Measurements from ENCODE around the gene ITPR2.
"Not testable (repeated sequence)": the region's sequence is repeated elsewhere in the genome, so short reads cannot be mapped to it uniquely, and the experiment has no call there.

Gene ITPR2

DNA sequence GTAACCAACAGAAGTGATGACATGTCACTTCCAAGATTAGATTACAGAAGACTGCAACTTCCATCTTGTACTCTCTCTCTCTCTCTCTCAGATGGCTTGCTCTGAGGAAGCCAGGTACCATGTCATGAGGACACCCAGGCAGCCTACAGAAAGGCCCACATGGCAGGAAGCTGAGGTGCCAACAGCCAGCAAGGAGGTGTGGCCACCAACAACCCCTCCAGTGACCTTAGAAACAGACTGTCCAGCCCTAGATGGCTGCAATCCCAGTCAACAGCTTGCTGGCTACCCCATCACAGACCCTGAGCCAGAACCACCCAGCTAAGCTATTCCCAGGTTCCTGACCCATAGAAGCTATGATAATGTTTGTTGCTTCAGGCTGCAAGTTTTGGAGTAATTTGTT lies 178.4 kb downstream of the ITPR2 start:
- DNase-seq: no peak

DNA sequence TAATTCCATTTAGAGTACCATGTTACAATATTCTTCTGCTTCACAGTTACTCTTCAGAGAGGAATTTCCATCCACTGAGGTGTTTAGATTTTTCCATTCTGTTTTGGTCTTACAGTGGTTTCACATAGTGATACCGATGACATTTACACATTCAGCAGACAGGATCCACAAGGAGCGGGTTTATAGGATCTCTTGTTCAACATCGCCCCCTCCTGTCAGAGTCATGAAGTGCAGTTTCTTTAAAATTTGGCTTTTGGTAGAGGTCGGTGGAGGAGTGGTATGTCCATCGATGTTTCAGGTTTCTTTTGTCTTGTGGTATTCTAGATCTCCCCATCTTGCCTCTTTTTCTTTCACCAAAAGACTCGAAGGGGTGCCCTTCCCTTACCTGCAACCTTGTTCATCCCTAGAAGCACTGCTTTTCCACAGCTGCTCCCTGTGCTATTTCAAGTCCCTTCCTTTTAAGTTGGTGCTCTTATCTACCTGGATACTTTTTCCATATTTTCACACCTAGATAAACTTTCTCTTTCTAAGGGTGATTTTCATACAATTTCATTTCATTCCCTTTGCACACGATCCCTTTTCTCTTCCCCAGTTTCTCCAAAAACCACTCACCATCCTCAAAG lies 181.3 kb downstream of the ITPR2 start:
- DNase-seq: peak; percentile 79

DNA sequence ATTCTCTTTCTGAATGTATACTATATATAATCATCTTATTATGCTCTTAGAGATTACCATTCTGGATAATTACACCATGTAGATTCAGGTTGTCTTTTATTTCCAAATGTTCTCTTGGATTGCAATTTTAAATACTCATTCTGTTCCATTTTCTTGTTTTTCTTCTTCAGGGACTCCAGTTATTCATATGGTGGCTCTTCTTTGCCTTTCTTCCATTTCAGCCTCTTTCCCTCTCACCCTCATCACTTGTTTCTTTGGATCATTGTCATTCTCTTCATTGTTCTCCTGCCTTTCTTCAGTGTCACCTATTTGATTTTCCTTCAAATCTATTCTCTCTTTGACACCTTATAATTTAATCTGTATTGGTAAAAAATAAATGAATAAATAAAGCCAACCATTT lies 182.0 kb downstream of the ITPR2 start:
- DNase-seq: no peak

DNA sequence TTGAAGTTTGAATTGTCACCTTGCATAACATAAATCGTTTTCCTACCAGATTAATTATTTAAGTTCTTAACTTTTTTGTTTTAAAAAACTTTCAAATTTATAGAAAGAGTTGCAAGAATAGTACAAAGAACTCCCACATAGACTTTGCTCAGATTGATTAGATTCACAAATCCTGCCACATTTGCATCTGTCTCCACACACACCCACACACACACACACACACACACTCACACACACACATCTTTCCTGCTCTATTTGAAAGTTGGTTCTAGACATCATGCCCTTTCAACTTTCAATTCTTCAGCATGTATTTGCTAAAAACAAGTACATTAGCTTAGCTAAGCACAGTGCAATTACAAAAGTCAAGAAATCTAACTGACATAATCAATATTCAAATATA lies 184.0 kb downstream of the ITPR2 start:
- DNase-seq: no peak

DNA sequence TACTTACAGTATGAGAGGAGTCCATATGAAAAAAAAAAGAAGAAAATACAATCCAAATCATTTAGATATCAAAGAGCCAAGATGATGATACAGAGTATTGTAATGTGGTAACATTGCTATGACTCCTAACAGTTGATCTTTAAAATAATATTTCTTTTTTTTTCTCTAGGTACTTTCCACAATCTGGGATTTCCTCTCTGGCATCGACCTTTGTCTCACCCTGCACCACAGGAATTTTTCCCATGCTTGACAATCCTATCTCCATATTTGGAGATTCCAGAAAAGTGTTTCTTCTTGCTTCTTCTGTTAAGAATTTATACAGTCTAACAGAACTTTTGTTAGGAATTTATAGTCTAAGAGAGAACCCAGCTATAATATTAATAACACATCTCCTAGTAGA lies 184.4 kb downstream of the ITPR2 start:
- no peak for DNase-seq

DNA sequence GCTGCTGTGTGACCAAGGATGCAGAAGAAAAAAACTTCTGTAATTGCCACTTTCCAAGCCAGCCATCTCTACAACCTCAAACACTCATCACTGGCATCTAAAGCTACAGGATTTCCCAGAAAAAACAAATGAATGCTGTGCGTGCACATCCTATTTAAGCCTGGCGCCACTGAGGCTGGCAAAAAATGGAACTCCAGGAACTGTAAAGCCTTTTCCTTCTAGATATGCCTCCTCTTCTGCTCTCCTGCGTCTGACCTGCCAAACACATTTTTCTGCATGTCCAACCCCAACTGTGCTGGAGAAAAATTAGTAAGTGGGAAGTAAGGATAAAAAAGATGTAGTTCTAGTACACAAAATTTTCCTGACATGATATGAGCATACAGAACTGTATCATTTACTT lies 184.9 kb downstream of the ITPR2 start:
- no peak for DNase-seq

DNA sequence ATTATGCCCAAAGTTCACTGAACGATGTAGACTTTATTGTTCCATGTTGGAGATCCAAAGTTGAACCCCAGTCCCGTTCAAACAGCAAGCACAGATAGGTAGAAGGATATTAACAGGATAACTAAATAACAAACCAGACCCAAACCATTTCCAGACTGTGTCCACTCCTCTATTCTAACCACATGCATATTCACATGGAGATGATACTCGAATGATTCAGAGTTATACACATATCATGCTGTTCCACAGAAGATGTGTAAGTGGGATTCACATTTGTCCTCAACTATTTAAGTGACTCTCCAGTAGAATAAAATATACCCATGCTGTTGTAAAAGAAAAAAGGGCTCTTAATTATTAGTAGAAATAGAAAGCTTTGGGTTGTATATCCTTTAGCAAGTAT lies 185.9 kb downstream of the ITPR2 start:
- DNase-seq: no peak

DNA sequence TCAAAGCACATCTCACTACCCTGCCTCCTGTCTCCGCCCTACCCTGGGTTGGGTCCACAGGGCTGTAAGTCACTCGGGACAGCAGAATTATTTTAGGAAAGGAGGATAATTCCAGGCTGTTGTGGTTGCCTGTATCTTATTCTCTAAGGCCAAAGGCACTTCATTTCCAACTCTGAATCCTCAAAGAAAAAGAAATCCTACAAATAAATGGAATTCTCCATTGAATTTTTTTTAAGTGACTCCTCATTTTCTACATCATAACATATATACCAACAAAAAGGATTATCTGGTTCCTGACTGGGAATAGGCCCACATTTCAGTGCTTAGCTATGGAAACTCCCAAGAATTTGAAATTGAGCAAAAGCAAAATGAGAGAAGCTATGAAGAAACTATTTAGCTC lies 186.4 kb downstream of the ITPR2 start:
- no peak for DNase-seq

DNA sequence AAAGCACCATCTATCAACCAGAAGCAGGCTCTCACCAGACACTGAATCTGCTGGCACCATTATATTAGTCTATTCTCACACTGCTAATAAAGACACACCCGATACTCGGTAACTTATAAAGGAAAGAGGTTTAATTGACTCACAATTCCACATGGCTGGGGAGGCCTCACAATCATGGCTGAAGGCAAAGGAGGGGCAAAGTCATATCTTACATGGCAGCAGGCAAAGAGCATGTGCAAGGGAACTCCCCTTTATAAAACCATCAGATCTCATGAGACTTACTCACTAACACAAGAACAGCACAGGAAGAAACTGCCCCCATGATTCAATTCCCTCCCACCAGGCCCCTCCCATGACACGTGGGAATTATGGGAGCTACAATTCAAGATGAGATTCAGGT lies 188.6 kb downstream of the ITPR2 start:
- DNase-seq: not testable (repeated sequence)

DNA sequence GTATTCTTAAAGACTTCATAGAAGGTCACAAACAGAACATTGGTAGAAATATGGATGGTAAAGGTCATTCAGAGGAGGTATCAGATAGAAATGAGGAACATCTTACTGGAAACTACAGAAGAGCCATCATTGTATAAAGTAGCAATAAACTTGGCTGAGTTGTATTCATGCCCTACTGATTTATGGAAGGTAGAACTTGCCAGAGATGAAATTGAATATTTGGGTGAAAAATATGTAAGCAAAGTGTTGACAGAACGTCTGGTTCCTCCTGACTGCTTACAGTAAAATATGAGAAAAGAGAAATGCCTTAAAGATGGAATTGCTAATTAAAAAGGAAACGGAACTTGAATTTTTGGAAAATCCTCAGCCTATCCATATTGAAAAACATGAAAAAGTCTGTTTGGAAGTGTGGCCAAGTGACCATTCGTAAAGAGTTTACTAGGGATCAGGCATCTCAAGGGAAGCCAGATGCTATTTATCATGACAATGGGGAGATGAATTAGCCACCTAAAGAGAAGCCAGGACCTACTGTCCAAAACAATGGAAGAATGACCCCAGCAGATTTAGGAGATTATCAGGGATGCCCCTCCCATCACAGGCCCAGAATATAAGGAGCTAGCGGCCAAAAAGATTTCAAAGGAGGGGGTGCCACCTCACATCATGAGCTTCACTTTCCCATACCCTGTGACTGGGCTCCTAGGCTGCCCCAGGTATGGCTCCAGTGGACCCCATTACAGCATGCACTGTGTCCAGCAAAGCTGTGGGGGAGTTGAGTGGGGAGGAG lies 189.3 kb downstream of the ITPR2 start:
- no peak for DNase-seq

DNA sequence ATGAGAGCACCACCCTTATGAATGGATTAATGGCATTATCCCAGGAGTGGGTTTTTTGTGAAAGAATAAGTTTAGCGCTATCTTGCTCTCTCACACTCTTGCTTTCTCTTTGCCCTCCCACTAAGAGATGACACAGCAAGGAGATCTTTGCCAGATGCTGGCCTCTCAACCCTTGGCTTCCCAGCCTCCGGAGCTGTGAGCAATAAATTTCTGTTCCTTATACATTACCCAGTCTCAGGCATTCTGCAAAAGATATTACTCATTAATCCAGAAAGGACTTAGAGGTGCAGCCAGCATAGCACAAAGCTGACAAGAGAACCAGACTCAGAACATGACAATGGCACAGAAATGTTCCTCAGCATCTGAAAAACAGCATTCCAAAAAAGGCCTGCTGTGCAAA lies 190.6 kb downstream of the ITPR2 start:
- DNase-seq: no peak

DNA sequence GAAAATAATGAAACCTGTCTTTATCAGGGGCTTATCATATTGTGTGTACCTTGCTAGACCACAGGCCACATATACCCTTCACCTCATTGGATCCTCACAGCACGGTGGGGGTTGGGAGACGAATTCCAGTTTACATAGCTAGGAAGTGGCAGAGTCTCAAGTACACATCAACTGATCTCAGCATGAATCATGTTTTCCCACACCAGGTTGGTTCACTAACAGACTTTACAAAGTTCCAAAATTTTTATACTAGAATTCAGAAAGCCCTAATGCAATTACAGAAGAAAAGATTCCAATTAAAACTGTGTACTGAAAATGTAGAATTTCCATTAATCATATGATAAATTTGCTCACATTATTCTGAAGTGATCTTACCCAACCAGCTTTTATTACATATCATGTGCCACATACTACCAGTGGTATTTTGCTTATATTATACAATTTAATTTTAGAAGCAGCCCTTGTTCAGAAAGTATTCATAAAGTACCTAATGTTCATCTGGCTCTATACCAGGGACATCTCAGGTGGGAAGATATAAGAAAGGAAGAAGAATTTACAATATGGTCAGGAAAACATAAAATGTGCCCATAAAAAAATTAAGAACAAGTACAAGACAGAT lies 196.2 kb downstream of the ITPR2 start:
- DNase-seq: no peak

DNA sequence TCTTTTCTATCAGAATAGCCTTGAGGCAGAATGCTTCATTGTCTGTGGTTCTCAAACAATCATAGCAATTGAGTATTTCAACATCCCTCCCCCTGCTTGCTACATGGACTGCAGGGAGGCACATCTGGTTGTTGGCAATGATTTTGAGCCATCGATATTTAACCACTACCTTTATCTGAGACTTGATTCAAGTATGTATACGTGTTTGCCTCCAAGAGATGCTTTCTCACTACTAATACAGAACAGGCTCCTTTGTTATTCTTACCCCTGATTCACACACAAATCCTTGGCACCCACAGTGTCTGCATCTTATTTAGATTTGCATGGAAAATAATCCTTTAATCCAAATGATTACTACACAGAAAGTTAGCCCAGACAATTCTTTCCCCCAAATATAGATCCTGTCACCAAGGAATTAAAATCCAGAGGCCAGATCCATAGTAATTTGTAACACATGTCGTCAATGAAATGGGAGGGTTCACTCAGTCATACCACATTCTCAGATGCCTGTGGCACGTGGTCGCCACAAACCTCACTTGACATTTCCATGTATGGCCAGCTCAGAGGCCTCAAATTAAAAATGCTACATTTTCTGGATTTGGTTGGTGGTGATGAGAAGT lies 199.3 kb downstream of the ITPR2 start:
- peak; percentile 29 for DNase-seq

DNA sequence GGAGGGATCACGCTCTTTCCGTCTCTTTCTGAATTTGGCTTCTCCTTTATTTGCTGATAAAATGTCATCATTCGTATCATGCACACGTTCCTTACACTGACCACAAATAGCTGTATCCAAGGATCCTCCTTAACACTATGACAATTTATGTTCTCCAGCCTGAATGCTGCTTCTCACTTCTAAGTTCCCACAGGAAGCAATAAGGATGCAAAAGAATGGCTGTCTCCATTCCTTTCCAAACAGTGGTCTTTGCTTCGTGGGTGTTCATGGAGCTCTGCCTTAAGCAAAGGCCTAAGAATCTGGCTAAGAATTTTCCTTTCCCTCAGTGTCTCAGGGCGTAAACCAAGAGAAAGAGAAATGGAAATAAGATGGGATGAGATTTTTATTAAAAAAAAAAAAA lies 200.2 kb downstream of the ITPR2 start:
- no peak for DNase-seq

DNA sequence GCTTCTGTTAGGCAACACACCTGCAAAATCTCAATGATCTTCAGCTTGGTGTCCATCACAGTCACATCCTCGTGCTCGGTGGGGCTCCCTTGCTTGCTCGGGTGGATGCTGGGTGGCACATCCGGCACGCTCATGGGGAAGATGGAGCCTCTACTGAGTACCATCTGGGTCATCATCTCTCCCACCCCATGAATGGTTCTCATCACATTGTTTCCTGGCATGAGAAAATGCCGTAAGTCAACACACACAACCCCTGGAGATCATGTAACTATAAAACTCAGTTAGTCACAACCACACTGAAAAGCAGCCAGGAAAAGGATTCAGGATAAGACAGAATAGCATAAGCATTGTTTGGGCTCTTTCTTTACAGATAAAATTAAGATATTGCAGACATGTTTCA lies 201.1 kb downstream of the ITPR2 start:
- no peak for DNase-seq

DNA sequence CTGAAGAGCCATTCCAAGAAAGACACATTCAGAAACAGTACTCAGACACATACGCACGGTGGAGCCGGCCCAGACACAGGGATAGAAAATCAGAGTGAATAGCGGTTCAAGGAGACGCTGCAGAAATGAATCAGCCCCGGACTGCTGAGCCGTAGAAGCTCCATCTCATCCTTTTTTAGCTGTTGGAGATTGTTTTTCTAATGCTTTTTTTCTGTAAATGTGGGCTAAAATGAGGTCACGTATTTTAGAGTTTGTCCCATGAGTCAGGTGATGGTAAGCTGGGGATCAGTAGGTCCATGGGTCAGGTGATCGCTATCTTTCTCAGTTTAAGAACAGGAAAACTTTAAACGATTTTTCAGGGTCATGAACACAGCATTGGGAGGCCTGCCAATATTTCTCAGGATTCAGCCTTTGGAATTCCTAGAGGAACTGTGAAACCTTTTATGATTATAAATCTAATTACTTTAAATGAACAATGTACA lies 202.4 kb downstream of the ITPR2 start:
- no peak for DNase-seq

DNA sequence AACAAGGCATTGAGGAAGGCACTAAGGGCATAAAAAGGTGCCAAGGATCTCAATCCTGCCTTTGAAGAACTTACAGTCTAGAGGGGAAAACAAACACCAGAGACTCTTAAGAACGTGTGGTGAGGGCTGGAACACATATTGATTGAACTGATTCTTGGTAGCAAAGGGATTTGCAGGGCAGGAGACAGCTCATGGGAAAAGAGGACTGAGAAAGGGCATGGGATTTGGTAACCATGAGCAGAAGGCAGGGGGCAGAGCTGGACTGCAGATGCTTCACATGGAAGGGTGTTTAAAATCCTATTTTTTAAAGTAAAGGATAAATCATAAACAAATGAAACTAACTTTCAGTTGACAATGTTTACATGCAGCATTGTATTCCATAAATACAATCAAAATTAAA lies 203.1 kb downstream of the ITPR2 start:
- DNase-seq: no peak

DNA sequence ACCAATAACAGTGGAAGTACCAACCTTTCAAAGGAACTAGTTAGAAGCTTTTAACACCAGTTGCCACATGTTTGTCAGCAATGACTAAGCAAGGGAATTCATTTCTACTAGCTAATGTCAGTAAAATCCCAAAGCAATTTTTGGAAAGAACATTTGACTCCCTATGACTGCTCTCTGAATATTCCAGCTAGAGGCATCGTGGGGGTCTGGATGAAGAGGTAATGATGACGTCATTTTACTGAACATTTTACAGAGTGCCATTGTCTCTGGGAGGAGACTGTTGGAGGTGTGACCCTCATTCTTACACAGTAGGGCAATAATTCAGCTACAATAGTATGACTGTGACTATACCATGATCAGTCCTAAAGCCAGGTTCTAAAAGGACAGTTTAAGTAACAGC lies 204.8 kb downstream of the ITPR2 start:
- DNase-seq: no peak

DNA sequence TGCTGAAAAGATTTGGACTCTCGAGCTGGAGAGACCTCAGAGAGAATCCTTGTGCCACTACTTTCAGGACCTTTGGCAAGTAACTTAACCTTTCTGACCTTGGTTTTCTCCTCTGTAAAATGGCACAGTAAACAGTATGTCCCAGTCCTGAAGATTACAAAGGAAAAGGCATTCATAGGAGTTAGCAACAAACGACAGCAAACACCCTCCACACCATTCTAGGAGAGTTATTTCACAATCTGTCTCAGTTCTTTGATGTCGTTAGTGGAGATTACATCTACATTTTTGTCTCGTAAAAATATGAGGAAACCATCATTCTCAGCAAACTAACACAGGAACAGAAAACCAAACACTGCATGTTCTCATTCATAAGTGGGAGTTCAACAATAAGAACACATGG lies 205.7 kb downstream of the ITPR2 start:
- DNase-seq: peak; percentile 48

DNA sequence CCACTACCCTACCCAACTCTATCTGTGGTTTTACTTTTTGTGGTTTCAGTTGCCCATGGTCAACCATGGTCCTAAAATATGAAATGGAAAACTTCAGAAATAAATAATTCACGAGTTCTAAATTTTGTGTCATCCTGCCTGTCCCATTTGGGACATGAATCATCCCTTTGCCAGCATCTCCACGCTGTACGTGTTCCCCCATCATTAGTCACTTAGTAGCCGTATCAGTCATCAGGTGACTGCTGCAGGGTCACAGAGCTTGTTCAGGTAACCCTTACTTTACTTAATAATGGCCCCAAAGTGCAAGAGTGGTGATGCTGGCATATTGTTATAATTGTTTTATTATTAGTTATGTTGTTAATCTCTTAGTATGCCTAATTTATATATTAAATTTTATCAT lies 209.9 kb downstream of the ITPR2 start:
- DNase-seq: no peak

DNA sequence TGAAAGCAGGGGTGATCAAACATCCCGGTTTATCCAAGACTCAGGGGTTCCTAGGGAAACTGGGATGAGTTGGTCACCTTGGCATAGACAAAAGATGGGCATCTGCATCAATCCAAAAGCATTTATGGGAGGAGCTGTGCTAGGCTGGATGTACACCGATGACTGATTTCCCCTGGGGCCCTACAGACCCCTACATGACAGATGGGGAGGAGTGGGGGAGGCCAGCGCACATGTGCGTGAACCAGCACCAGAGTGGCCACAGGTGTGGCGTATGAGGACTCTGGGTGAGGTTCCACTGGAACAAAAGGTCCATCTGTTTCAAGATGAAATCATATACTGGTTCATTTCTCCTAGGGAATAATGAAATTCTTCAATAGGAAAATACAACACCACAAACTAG lies 210.4 kb downstream of the ITPR2 start:
- no peak for DNase-seq

DNA sequence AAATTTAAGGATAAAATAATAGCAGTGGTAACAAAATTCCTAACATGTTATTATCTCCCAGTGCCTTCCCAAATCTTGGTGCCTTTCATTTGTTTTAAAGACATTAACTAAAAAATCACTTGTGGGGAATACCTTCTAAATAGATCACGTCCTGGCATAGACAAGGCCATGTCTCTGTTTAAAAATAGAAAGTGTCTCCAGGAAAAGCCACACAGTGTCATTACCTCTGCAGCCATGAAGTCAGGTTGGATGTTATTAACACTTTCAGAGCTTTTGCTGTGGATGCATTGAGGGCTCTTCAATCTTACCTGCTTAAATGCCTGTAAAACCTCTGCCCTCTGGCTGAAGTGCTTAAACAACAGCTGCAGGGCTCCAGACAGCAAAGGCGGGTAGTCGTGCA lies 211.1 kb downstream of the ITPR2 start:
- DNase-seq: no peak

DNA sequence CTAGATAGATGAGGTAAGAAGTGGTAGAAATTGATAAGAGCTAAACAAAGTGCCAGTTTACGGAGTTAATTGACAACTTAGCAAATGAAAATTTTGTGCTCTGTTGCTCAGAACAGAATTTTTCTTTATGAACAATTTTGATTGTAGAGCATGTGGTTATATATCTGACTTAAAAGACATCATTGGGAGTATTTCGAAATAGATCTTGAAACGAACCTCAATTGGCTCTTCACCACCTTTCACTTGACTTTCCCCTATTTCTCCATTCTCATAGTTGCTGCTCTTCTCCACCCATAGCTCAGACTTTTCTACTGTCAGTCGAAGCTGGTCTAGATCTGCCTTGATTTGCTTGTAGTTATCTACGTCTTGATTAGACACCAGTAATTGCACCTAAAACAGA lies 212.1 kb downstream of the ITPR2 start:
- no peak for DNase-seq

DNA sequence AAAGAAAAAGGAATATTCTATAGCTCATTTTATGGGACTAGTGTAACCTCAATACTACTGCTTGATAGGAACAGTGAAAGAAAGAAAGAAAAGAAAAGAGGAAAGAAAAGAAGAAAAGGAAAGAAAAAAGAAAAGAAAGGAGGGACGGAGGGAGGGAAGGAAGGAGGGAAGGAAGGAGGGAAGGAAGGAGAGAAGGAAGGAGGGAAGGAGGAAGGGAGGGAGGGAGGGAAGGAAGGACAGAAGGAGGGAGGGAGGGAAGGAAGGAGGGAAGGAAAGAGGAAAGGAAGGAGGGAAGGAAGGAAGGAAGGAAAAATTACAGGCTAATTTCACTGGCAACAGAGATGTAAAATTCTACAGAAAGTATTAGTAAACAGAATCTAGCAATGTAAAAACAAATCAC lies 215.5 kb downstream of the ITPR2 start:
- no peak for DNase-seq
